NCI-H2196 (cell line): ENCODE results near the gene LPAR2.
"Not testable (repeated sequence)": the region's sequence is repeated elsewhere in the genome, so short reads cannot be mapped to it uniquely, and the experiment has no call there.

Experiments
- DNase-seq: peaks from one replicate; lab custom pipeline; 2025; ENCODE audit not compliant: unreplicated experiment; lab: John Stamatoyannopoulos, UW

Gene LPAR2

GRCh38 chr19:19602136-19602712 lies 25.8 kb downstream of the LPAR2 start:
- DNase-seq: no peak

- DNase-seq: no peak
Measured at GRCh38 chr19:19600793-19601330, 27.2 kb downstream of the LPAR2 start.

GRCh38 chr19:19598728-19599451 lies 29.1 kb downstream of the LPAR2 start:
- DNase-seq: not testable (repeated sequence)

- DNase-seq: no peak
Measured at GRCh38 chr19:19597809-19598306, 30.2 kb downstream of the LPAR2 start.

- no peak for DNase-seq
Measured at GRCh38 chr19:19595171-19595701, 32.8 kb downstream of the LPAR2 start.

GRCh38 chr19:19594381-19594780 lies 33.6 kb downstream of the LPAR2 start:
- DNase-seq: no peak

GRCh38 chr19:19592690-19593089 lies 35.3 kb downstream of the LPAR2 start:
- DNase-seq: no peak

- no peak for DNase-seq
Measured at GRCh38 chr19:19591133-19591825, 36.7 kb downstream of the LPAR2 start.

GRCh38 chr19:19588546-19588945 lies 39.5 kb downstream of the LPAR2 start:
- DNase-seq: no peak

GRCh38 chr19:19587771-19588170 lies 40.2 kb downstream of the LPAR2 start:
- no peak for DNase-seq

GRCh38 chr19:19584356-19584755 lies 43.7 kb downstream of the LPAR2 start:
- no peak for DNase-seq

- DNase-seq: no peak
Measured at GRCh38 chr19:19582471-19582870, 45.5 kb downstream of the LPAR2 start.

GRCh38 chr19:19581391-19581790 lies 46.6 kb downstream of the LPAR2 start:
- DNase-seq: no peak

GRCh38 chr19:19580418-19580817 lies 47.6 kb downstream of the LPAR2 start:
- no peak for DNase-seq

- DNase-seq: no peak
Measured at GRCh38 chr19:19579533-19580361, 48.3 kb downstream of the LPAR2 start.

- no peak for DNase-seq
Measured at GRCh38 chr19:19578252-19578651, 49.8 kb downstream of the LPAR2 start.

- DNase-seq: no peak
Measured at GRCh38 chr19:19575411-19575810, 52.6 kb downstream of the LPAR2 start.
